GM18498 (cell line): ENCODE data around the gene ST7L.
"Not testable (repeated sequence)": the region's sequence is repeated elsewhere in the genome, so short reads cannot be mapped to it uniquely, and the experiment has no call there.

Experiments used
- ATAC-seq: cut with Tn5 transposase; IDR thresholded peaks from one replicate; pipeline ENCODE4 v1.9.1; 2021; ENCODE audit warnings: mild to moderate bottlenecking, moderate library complexity; ENCODE audit not compliant: unreplicated experiment

ST7L gene

DNA sequence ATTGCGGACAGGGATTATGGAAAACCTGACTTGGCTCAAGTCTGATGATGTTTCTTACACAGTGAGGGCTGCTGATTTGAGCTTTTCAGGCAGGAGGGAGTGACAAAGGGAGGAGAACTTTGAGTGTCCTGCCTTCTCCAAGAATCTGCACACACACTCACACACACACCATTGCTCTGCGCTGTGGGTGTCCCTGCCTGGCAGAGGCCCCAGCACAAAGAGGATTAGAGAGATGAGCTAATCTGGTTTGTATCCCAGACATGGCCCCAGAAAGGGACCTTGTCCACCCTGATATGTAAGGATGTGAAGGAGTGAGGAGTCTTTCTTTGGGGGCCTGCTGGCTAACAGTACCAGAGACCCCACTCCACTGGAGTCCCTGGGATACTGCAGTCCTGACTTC lies 116.1 kb downstream of the ST7L start:
- no peak for ATAC-seq

DNA sequence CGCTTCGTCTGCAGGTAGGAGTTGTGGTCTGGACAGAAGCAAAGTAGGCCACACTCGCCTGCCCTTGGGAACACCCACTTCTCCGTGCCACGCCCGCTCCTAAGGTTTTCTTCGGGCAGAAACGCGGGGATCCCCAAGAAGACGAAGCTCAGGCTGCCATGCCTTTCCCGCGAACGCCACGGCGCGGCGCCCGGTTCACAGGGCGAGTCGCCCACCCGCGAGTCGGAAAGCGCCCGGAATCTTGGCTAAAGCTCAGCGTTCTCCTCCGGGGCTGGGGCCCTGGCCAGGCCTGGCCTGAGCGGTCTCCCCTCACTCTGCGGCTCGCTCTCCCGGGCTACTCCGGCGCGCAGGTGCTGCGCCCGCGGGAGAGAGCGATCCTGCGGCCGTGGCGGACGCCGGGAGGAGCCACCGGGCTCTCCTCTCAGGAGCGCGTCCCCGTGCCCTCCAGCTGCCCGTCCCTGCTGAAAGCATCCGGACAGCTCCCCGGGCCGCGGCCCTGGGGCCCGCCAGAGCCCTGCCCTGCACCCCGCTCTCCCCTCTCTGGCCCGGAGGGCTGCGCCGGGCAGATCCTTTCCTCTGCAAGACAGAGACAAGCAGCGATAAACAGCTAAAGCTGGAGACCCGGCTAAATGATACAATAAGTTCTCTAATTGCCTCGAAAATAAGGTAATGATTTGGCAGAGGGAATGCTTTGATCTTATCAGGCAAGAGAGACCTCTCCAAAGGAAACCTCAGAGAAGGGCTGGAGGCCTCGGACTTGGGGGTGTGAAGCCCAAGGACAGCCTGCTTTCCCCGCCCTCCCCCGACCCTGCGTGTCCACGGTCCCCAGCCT lies 116.9 kb downstream of the ST7L start:
- ATAC-seq: peak; percentile 73

DNA sequence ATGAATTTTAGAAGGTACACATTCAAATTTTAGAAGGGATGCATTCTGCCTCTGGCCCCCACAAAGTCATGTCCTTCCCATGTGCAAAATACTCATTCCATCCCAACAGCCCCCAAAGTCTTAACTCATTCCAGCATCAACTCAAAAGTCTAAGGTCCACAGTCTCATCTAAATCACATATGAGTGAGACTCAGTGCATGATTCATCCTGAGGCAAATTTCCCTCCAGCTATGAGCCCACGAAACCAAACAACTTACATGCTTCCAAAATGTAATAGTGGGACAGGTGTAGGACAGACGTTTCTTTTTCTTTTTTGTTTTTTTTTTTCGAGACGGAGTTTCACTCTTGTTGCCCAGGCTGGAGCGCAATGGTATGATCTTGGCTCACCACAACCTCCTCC lies 122.7 kb downstream of the ST7L start:
- ATAC-seq: no peak

DNA sequence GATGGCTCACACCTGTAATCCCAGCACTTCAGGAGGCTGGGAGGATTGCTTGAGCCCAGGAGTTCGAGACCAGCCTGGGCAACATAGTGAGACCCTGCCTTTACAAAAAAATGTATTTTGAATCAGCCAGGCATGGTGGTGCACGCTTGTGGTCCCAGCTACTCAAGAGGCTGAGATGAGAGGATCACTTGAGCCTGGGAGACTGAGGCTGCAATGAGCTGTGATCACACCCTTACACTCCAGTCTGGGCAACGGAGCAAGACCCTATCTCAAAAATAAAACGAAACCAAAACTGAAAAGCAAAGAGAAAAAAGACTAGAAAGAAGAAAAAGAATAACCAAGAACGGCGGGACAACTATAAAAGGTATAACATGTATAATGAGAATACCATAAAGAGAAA lies 125.6 kb downstream of the ST7L start:
- ATAC-seq: no peak

DNA sequence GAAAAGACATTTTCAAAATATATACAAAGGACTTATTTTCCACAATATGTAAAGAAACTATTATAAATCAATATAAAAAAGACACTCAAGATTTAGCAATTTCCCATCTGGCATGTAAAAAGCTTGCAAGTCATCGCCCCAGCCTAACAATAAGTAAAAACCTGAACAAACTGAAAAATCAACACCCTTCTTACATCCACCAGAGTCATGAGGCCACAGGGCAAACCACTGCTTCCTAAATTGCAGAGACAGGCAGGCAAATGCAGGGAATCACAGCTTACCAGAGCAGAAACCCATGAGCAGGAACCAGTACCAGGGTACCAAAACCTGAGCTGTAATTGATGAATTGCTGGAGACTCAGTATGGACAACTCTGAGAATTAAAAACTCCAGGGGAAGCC lies 126.9 kb downstream of the ST7L start:
- no peak for ATAC-seq

DNA sequence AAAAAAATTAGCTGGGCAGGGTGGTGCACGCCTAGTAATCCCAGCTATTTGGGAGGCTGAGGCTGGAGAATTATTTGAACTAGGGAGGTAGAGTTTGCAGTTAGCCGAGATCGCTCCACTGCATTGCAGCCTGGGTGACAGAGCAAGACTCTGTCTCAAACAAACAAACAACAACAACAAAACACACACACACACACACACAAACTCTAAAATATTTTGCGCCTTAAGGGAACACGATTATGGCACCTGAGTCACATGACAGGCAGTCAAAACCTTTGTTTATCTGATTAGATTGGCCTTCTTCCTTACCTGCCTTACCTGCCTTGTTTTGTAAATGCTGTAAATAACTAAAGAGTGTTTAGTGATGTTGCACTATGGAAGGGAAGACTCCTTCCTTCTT lies 130.8 kb downstream of the ST7L start:
- no peak for ATAC-seq

DNA sequence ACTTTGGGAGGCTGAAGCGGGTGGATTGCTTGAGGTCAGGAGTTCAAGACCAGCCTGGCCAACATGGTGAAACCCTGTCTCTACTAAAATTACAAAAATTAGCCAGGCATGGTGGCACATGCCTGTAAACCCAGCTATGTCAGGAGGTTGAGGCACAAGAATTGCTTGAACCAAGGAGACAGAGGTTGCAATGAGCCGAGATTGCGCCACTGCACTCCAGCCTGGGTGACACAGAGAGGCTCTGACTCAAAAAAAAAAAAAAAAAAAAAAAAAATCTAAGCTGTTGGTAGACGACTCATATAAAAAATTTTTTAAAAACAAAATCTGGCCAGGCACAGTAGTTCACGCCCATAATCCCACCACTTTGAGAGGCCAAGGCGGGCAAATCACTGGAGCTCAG lies 131.3 kb downstream of the ST7L start:
- ATAC-seq: not testable (repeated sequence)

DNA sequence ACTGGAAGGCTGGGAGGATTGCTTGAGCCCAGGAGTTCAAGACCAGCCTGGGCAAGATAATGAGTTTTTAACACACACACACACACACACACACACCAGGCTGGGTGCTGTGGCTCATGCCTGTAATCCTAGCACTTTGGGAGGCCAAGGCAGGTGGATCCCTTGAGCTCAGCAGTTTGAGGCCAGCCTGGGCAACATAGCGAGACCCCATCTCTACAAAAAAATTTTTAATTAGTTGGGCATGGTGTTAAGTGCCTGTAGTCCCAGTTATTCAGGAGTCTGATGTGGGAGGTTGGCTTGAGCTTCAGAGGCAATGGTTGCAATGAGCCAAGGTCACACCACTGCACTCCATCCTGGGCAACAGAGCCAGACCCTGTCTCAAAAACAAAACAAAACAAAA lies 132.9 kb downstream of the ST7L start:
- ATAC-seq: not testable (repeated sequence)

DNA sequence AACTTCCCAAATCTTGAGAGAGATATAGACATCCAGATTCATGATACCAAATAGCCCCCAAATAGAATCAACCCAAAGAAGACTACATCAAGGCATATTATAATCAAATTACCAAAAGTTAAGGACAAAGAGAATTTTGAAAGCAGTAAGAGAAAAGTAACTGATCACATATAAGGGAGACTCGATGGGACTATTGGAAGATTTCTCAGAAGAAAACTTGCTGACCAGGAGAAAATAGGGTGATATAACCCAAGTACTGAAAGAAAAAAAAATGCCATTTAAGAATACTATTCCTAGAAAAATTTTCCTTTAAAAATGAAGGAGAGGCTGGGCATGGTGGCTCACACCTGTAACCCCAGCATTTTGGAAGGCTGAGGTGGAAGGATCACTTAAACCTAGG lies 140.6 kb downstream of the ST7L start:
- ATAC-seq: no peak

DNA sequence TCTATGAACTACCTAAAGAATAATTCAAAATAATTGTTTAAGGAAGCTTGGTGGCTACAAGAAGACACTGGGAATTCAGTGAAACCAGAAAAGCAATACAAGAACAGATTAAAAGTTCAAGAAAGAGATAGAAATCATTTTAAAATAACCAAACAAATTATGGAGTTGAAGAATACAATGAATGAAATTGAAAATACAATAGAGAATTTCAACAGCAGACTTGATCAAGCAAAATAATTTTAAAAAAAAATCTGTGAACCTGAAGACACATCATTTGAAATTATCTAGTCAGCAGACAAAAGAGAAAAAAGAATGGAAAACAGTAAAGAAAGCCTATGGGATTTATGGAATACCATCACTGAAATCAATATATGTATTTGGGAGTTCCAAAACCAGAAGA lies 141.4 kb downstream of the ST7L start:
- no peak for ATAC-seq
